ENCODE measurements around the gene ZNF284. TPM values are rescaled to one million over a fixed set of nuclear protein-coding genes. Genes with fewer than 3 reads are reported as not detected.

ZNF284 gene
- total RNA-seq, 1 experiment from 2014 or later, result 2.6 TPM

- no peak overlapping the region for H2BK120ac ChIP-seq (ENCODE audit: low read depth, low read length, poor library complexity, severe bottlenecking)
- no peak overlapping the region for H3K14ac ChIP-seq (ENCODE audit: insufficient read depth, low read length)
- WGBS (ENCODE audit: extremely low coverage, insufficient read length, low lambda C conversion rate), result no CpG with 5 or more reads among the region's 4 CpGs
- no peaks in the 10 kb centered on the region for H3K9me3 ChIP-seq (ENCODE audit: control insufficient read depth, low read depth, low read length)
- H4K5ac ChIP-seq (ENCODE audit: insufficient read length, low read depth, low read length), result no peak overlapping the region
- no peak overlapping the region for H3T11ph ChIP-seq (ENCODE audit: low read length)
- no peaks in the 10 kb centered on the region for H4K20me1 ChIP-seq (ENCODE audit: control insufficient read depth, insufficient read depth, insufficient read length)
- H3K9ac ChIP-seq (ENCODE audit: extremely low read depth, insufficient read length, low read length), result no peak overlapping the region
- Mint-ChIP-seq H3K4me3 (no peak overlapping the region), H3K9me3 (0 out of 5 replicates have a peak, but pooled peaks cover 0 to 3% of the 10 kb centered on the region in 2 experiments), H3K27me3 (ENCODE audit: low read depth) (peaks cover 5% of the 10 kb centered on the region), H3K27ac (no peak overlapping the region), H3K4me1 (peaks cover 4 to 5% of the 10 kb centered on the region in 2 experiments), H3K36me3 (ENCODE audit: insufficient read depth in 1 of 3, low read depth in 3 of 3) (peaks cover 0 to 4% (median 3%) of the 10 kb centered on the region in 3 experiments; a peak in 3 of 7 replicates)
- H2BK15ac ChIP-seq (ENCODE audit: low read depth, low read length), result no peak overlapping the region
- no peak for TF ChIP-seq CTCF (conservative IDR thresholded peaks at IDR 0.05)
- H3K79me1 ChIP-seq (ENCODE audit: insufficient read depth, low read depth, low read length, poor library complexity, severe bottlenecking), result no peaks in the 10 kb centered on the region
- no peaks in the 10 kb centered on the region for H3K79me2 ChIP-seq (ENCODE audit: insufficient read depth, low read length)
- no peak overlapping the region for H3K23ac ChIP-seq (ENCODE audit: insufficient read length, low read depth, low read length)
- H3K18ac ChIP-seq (ENCODE audit: insufficient read length, low read depth, low read length), result no peak overlapping the region
- no peak overlapping the region for H2BK12ac ChIP-seq (ENCODE audit: insufficient read length, low read depth, low read length)
- H3K4ac ChIP-seq (ENCODE audit: low read depth, low read length), result no peak overlapping the region
- H2BK20ac ChIP-seq (ENCODE audit: low read depth, low read length, poor library complexity, severe bottlenecking), result no peak overlapping the region
- peaks cover 12% of the 10 kb centered on the region for H3K23me2 ChIP-seq (ENCODE audit: insufficient read length, low read depth, low read length, poor library complexity, severe bottlenecking)
- no peak overlapping the region for H3K4me2 ChIP-seq (ENCODE audit: insufficient read depth, insufficient read length, low read length)
- no peaks in the 10 kb centered on the region for H3K27me3 ChIP-seq (ENCODE audit: insufficient read depth, low read length)
- no peak overlapping the region for H3K27ac ChIP-seq (ENCODE audit: insufficient read length, low read depth, low read length)
- no peak overlapping the region for H2AFZ ChIP-seq (ENCODE audit: low read length)
- H2BK5ac ChIP-seq (ENCODE audit: insufficient read length, low read length), result no peak overlapping the region
- H4K8ac ChIP-seq (replicated peaks; ENCODE audit: insufficient read length, low read depth, low read length), result no peak overlapping the region
- H4K91ac ChIP-seq (ENCODE audit: insufficient read length, low read depth, low read length), result no peak overlapping the region
- DNase-seq, result no peak
- no peaks in the 10 kb centered on the region for H3K4me1 ChIP-seq (ENCODE audit: insufficient read depth, low read length)
- no peak overlapping the region for H3K56ac ChIP-seq (ENCODE audit: insufficient read length, low read depth, low read length)
- H2AK5ac ChIP-seq (ENCODE audit: insufficient read length, low read length), result no peak overlapping the region
These were observed 20.1 kb downstream of the ZNF284 start for GRCh38 chr19:44092108-44092507.

All from H9 (cell line).